HEK293T (cell line): ENCODE data around the gene CXCL11.

Experiments used
- CTCF ChIA-PET: fragments of 350-600 bp; formaldehyde crosslinking; extraction: SDS; loops from one replicate; lab custom pipeline; 2021; ENCODE audit warnings: antibody characterized with exemption, inconsistent platforms; lab: Yijun Ruan, JAX
- POLR2A ChIA-PET: fragments of 350-600 bp; formaldehyde crosslinking; extraction: SDS; loops from one replicate; lab custom pipeline; 2020; ENCODE audit warnings: antibody characterized with exemption, inconsistent platforms; lab: Yijun Ruan, JAX
- DNase-seq: peaks from one replicate; pipeline ENCODE4 v3.0.0; 2012; ENCODE audit warnings: mixed read lengths; ENCODE audit errors: extremely low spot score
- ARNT ChIP-seq: fragments of 450-650 bp; IDR thresholded peaks from 2 replicates; pipeline ENCODE4 v1.6.1; 2017; ENCODE audit warnings: mild to moderate bottlenecking
- BHLHE40 ChIP-seq: fragments of 450-650 bp; IDR thresholded peaks from 2 replicates; pipeline ENCODE4 v1.6.1; 2016; ENCODE audit warnings: mild to moderate bottlenecking, moderate library complexity, borderline replicate concordance
- CTBP1 ChIP-seq: fragments of 450-650 bp; IDR thresholded peaks from 2 replicates; pipeline ENCODE4 v1.6.1; 2016; ENCODE audit warnings: borderline replicate concordance
- ELF4 ChIP-seq: fragments of 450-650 bp; IDR thresholded peaks from 2 replicates; pipeline ENCODE4 v1.6.1; 2017; ENCODE audit warnings: antibody characterized with exemption
- FOXA1 ChIP-seq: fragments of 450-650 bp; IDR thresholded peaks from 2 replicates; pipeline ENCODE4 v1.6.1; 2016; ENCODE audit warnings: mild to moderate bottlenecking
- FOXK2 ChIP-seq: fragments of 450-650 bp; IDR thresholded peaks from 2 replicates; pipeline ENCODE4 v1.6.1; 2016; ENCODE audit warnings: mild to moderate bottlenecking
- FOXM1 ChIP-seq: fragments of 450-650 bp; IDR thresholded peaks from 2 replicates; pipeline ENCODE4 v1.6.1; 2017; ENCODE audit warnings: mild to moderate bottlenecking, borderline replicate concordance
- HDGF ChIP-seq: fragments of 450-650 bp; IDR thresholded peaks from 2 replicates; pipeline ENCODE4 v1.6.1; 2017; ENCODE audit warnings: antibody characterized with exemption, borderline replicate concordance
- L3MBTL2 ChIP-seq: fragments of 450-650 bp; conservative IDR thresholded peaks from 2 replicates; pipeline ENCODE4 v1.6.1; 2016; ENCODE audit warnings: mild to moderate bottlenecking
- LEF1 ChIP-seq: fragments of 450-650 bp; IDR thresholded peaks from 2 replicates; pipeline ENCODE4 v1.6.1; 2017; ENCODE audit warnings: mild to moderate bottlenecking, borderline replicate concordance
- NFRKB ChIP-seq: fragments of 450-650 bp; IDR thresholded peaks from 2 replicates; pipeline ENCODE4 v1.6.1; 2016; ENCODE audit warnings: mild to moderate bottlenecking, moderate library complexity
- SP1 ChIP-seq: fragments of 450-650 bp; IDR thresholded peaks from 2 replicates; pipeline ENCODE4 v1.6.1; 2017
- SUZ12 ChIP-seq: fragments of 450-650 bp; IDR thresholded peaks from 2 replicates; pipeline ENCODE4 v1.6.1; 2016; ENCODE audit warnings: mild to moderate bottlenecking
- TARDBP ChIP-seq: fragments of 450-650 bp; IDR thresholded peaks from 2 replicates; pipeline ENCODE4 v1.6.1; 2016
- ZNF384 ChIP-seq: fragments of 450-650 bp; IDR thresholded peaks from 2 replicates; pipeline ENCODE4 v1.6.1; 2016
- TF ChIP-seq, protein P1 (sequence below): fragments of 450-650 bp; IDR thresholded peaks from 2 replicates; pipeline ENCODE4 v1.6.1; 2016

The CXCL11 gene

DNA sequence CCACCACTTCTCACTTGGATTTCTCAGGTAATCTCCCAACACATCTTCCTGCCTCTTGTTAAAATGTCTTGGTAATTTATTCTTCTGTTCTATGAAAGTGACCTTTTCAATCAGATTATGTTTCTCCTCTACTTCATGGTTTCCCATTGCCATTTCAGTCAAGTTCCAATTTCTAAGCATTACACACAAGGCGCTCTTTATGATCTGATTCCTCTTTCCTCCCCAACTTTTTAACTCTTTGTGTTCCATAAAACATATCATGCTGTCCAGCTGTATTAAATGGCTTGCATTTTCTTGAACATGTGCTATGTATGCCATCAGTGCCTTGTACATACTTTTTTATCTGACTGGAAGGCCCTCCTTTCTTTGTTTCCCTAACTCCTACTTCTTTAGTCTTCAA is 25.6 kb upstream of the CXCL11 start:
- ChIA-PET CTCF (no interaction called here), POLR2A (interaction anchor here (0.9 to 1.2 kb wide), 3 partner anchors 8 to 70 kb away, joined by 3 read pairs; partner anchors contain the start of gene SDAD1)
- TF ChIP-seq BHLHE40: no peak
- no peak for TF ChIP-seq FOXK2
- no peak for TF ChIP-seq ELF4
- TF ChIP-seq L3MBTL2: no peak
- no peak for TF ChIP-seq ARNT
- TF ChIP-seq, protein P1, sequence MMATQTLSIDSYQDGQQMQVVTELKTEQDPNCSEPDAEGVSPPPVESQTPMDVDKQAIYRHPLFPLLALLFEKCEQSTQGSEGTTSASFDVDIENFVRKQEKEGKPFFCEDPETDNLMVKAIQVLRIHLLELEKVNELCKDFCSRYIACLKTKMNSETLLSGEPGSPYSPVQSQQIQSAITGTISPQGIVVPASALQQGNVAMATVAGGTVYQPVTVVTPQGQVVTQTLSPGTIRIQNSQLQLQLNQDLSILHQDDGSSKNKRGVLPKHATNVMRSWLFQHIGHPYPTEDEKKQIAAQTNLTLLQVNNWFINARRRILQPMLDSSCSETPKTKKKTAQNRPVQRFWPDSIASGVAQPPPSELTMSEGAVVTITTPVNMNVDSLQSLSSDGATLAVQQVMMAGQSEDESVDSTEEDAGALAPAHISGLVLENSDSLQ: no peak
- no peak for TF ChIP-seq CTBP1
- TF ChIP-seq SP1: no peak
- DNase-seq: no peak

DNA sequence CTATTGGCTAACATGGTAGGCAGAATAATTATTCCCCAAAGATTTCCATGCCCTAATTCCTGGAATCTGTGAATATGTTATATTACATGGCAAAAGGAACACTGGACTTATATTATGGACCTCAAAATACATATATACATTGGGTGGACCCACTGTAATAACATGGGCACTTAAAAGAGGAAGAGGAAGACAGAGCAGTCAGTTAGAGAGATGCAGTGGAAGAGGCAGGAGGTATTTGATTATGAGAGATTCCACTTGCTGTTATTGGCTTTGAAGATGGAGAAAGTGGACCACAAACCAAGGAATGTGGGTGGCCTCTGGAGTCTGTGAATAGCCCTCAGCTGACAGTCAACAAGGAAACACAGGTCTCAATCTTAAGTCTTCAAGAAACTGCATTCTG is 24.6 kb upstream of the CXCL11 start:
- ChIA-PET CTCF (no interaction called here), POLR2A (no interaction called here)
- DNase-seq: no peak
- no peak for TF ChIP-seq L3MBTL2
- TF ChIP-seq BHLHE40: no peak

DNA sequence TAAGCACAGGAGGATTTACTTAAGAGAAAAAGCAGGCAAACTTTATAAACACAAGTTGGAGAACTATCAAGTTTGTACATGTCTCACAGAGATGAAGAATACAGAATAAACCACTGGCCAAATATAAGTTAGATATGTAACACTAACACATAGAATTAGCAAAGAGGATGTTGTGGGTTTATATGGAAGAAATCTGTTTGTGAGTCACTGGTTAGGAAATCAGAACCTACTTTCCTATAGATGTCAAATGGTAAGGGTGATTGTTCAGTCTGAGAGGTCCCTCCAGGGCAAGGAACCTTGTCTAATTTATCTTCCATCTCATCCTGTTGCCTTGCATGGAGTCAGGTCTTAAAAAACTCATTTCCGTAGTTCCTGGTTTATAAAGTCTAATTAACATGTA is 23.9 kb upstream of the CXCL11 start:
- TF ChIP-seq FOXK2 (no peak), SUZ12 (no peak), TARDBP (no peak), FOXA1 (no peak), BHLHE40 (no peak), L3MBTL2 (no peak), HDGF (no peak), CTBP1 (no peak), ARNT (no peak), SP1 (no peak)
- TF ChIP-seq, protein P1: no peak
- ChIA-PET POLR2A (no interaction called here), CTCF (no interaction called here)
- DNase-seq: no peak

DNA sequence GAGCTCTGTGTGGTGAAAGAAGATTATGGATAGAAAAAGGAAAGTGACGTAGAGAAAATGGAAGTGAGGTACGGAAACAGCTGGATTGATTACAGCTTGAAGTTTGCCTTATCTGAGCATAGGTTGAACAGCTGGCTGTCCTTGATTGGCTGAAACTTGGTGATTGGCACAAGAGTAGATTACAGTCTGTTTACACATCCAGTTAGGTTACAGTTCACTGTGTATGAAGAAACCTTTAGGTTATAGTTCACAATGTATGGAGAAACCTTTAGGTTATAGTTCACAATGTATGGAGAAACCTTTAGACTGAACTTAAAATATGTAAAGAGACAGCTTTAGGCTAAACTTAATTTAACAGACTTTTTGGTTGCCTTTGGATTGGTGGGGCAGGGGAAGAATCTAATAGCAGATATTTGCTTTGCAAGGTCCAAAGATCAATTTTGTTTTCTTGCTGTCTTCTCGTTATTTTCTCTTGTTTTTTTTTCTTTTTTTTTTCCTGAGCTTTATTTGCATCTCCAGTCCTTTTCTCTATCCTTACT is 23.1 kb upstream of the CXCL11 start:
- CTCF ChIA-PET: interaction anchor here (0.6 kb wide), 1 partner anchor 66 kb away, joined by 3 read pairs; no protein-coding TSS in a partner anchor
- POLR2A ChIA-PET: no interaction called here
- TF ChIP-seq, protein P1: peak; percentile 59
- TF ChIP-seq TARDBP: no peak
- no peak for DNase-seq

DNA sequence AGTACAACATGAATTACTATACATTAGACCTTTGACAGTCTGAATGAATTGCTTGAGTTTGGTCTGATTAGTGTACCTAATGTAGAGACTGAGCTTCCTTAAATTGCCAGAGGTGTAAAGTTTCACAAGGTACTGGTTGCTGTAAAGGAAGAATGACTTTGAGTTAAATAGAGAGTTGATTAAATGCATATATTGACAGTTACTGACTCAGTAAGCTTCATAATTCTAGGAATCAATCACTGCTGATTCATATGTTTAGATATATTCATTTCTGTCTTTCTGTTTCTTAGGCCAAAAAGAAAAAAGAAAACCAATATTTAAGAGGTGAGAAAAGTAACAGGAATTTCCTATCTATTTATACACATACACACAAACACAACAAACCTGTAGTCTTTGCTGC is 22.4 kb upstream of the CXCL11 start:
- POLR2A ChIA-PET: no interaction called here
- no peak for DNase-seq
- CTCF ChIA-PET: interaction anchor here (0.6 kb wide), 1 partner anchor 66 kb away, joined by 3 read pairs; no protein-coding TSS in a partner anchor
- TF ChIP-seq ZNF384 (no peak), LEF1 (no peak), NFRKB (no peak), L3MBTL2 (no peak), CTBP1 (no peak), FOXA1 (no peak), SUZ12 (no peak)
- TF ChIP-seq, protein P1: no peak

DNA sequence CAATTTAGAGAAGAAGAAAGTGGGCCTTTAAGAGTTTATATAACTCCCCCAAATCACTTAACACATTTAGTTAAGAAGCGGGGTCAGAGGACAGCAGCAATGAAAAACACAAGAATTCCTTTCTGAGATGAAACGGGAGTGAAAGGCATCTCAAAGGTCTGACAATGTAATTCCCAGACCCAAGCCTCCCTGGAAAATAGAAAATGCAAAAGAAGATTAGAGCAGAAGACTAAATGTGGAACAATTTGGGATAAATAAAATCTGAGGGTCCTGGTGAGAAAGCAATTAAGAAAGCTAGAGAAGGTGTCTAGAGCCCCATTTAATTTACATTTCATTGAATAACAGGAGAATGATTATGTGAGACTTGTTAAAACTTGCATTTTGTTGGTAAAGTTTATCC is 19.6 kb upstream of the CXCL11 start:
- no peak for DNase-seq
- ChIA-PET CTCF (interaction anchor here (1.0 kb wide), 1 partner anchor 32 kb away, joined by 3 read pairs; no protein-coding TSS in a partner anchor), POLR2A (no interaction called here)
- TF ChIP-seq SP1 (no peak), SUZ12 (no peak), TARDBP (no peak), FOXM1 (no peak), NFRKB (no peak), ARNT (no peak), FOXK2 (no peak), FOXA1 (no peak), CTBP1 (no peak), LEF1 (no peak), L3MBTL2 (no peak), ELF4 (no peak), BHLHE40 (no peak), HDGF (no peak)
- TF ChIP-seq, protein P1: no peak
